OCI-LY3 (cell line): ENCODE data around the gene PRM3.

Experiments
- H2AFZ ChIP-seq: fragments of 200-600, 300-600 bp; shearing (Covaris generic); 2 replicates; pipeline ENCODE4 v1.6.0; 2014; ENCODE audit warnings: antibody characterized with exemption, low read depth, low read length
- H3K27ac ChIP-seq: fragments of 200-600, 300-600 bp; sonication (generic); 2 replicates; pipeline ENCODE4 v1.5.1; 2014; ENCODE audit warnings: mild to moderate bottlenecking, low read length, moderate library complexity, mixed read lengths
- H3K27me3 ChIP-seq: fragments of 200-600, 300-600 bp; sonication (generic); 2 replicates; pipeline ENCODE4 v1.6.1; 2014; ENCODE audit warnings: low read depth, low read length, mixed read lengths
- H3K36me3 ChIP-seq: fragments of 200-600, 300-600 bp; sonication (generic); replicated peaks from 2 replicates; pipeline ENCODE3; 2014; ENCODE audit warnings: low read depth, low read length, mixed read lengths
- H3K4me1 ChIP-seq: fragments of 300-600, 200-600 bp; sonication (generic); 2 replicates; pipeline ENCODE4 v1.6.1; 2014; ENCODE audit warnings: low read length, mixed read lengths
- H3K4me2 ChIP-seq: fragments of 200-600, 300-600 bp; sonication (generic); 2 replicates; pipeline ENCODE4 v1.6.1; 2014; ENCODE audit warnings: low read length, mixed read lengths
- H3K4me3 ChIP-seq: fragments of 300-600, 200-600 bp; sonication (generic); 2 replicates; pipeline ENCODE4 v1.5.1; 2014; ENCODE audit warnings: antibody characterized with exemption, mild to moderate bottlenecking, low read length, moderate library complexity
- H3K79me2 ChIP-seq: fragments of 300-600, 200-600 bp; shearing (Covaris generic); 2 replicates; pipeline ENCODE4 v1.6.1; 2014; ENCODE audit warnings: mild to moderate bottlenecking, low read length, mixed read lengths
- H3K9ac ChIP-seq: fragments of 300-600, 200-600 bp; shearing (Covaris generic); 2 replicates; pipeline ENCODE4 v1.6.0; 2014; ENCODE audit warnings: mild to moderate bottlenecking, low read length, moderate library complexity
- H3K9me3 ChIP-seq: fragments of 200-600, 300-600 bp; shearing (Covaris generic); 2 replicates; pipeline ENCODE4 v1.6.1; 2014; ENCODE audit warnings: low read length, mixed read lengths; ENCODE audit not compliant: insufficient read depth
- H4K20me1 ChIP-seq: fragments of 200-600, 300-600 bp; sonication (generic); 2 replicates; pipeline ENCODE4 v1.6.1; 2016; ENCODE audit warnings: low read length, mixed read lengths; ENCODE audit not compliant: insufficient read depth
- CTCF ChIP-seq: fragments of 200-600, 300-600 bp; sonication (generic); IDR thresholded peaks from 2 replicates; pipeline ENCODE4 v1.5.1; 2014; ENCODE audit warnings: antibody characterized with exemption, low read length, low read depth
- EZH2phosphoT487 ChIP-seq: fragments of 200-600 bp; shearing (Covaris generic); IDR thresholded peaks from 2 replicates; pipeline ENCODE4 v1.6.1; 2018; ENCODE audit warnings: antibody characterized with exemption, mixed run types, low read depth

PRM3 gene

GRCh38 chr16:11289202-11289601 is 15.8 kb upstream of the PRM3 start:
- H3K9me3 ChIP-seq, result no peaks in the 10 kb centered on the region
- H3K27ac ChIP-seq, result no peak overlapping the region
- H3K79me2 ChIP-seq, result no peaks in the 10 kb centered on the region
- peaks cover 26% of the 10 kb centered on the region for H3K4me1 ChIP-seq
- H3K4me2 ChIP-seq, result no peak overlapping the region
- peaks cover 6% of the 10 kb centered on the region for H3K36me3 ChIP-seq
- H3K9ac ChIP-seq, result no peak overlapping the region
- no peak overlapping the region for H3K4me3 ChIP-seq
- no peak for TF ChIP-seq EZH2phosphoT487
- TF ChIP-seq CTCF, result no peak
- no peaks in the 10 kb centered on the region for H4K20me1 ChIP-seq
- H2AFZ ChIP-seq, result no peak overlapping the region
- H3K27me3 ChIP-seq, result peaks cover 5% of the 10 kb centered on the region; the same call in 1 of the 2 replicates

- H3K27ac ChIP-seq, result no peak overlapping the region
- TF ChIP-seq EZH2phosphoT487, result no peak
- TF ChIP-seq CTCF, result no peak
- peaks cover 26% of the 10 kb centered on the region for H3K4me1 ChIP-seq
These were observed 12.4 kb upstream of the PRM3 start for GRCh38 chr16:11285842-11286241.

GRCh38 chr16:11283820-11284248 is 10.4 kb upstream of the PRM3 start:
- H3K27ac ChIP-seq, result no peak overlapping the region
- no peak for TF ChIP-seq EZH2phosphoT487
- no peak for TF ChIP-seq CTCF
- H3K4me3 ChIP-seq, result no peak overlapping the region
- H3K79me2 ChIP-seq, result no peaks in the 10 kb centered on the region
- H3K9ac ChIP-seq, result no peak overlapping the region
- H3K4me2 ChIP-seq, result no peak overlapping the region
- H3K36me3 ChIP-seq, result peaks cover 6% of the 10 kb centered on the region
- H2AFZ ChIP-seq, result no peak overlapping the region
- H4K20me1 ChIP-seq, result no peaks in the 10 kb centered on the region
- H3K4me1 ChIP-seq, result peaks cover 38% of the 10 kb centered on the region
- no peaks in the 10 kb centered on the region for H3K27me3 ChIP-seq
- H3K9me3 ChIP-seq, result no peaks in the 10 kb centered on the region

More at GRCh38 chr16:11285842-11286241, 12.4 kb upstream of the PRM3 start:
- Histone ChIP-seq H3K4me3 (no peak overlapping the region), H3K27me3 (no peaks in the 10 kb centered on the region), H3K9ac (no peak overlapping the region), H3K9me3 (no peaks in the 10 kb centered on the region), H4K20me1 (no peaks in the 10 kb centered on the region), H2AFZ (no peak overlapping the region), H3K4me2 (peak overlapping the region; percentile 7; the same call in 1 of the 2 replicates), H3K79me2 (no peaks in the 10 kb centered on the region), H3K36me3 (peaks cover 6% of the 10 kb centered on the region)

GRCh38 chr16:11280616-11281522 is 7.4 kb upstream of the PRM3 start, which contains the start of gene PRM1:
Gene PRM1, minus strand, starts transcription at chr16:11281330. Its CDS starts 92 bp downstream, at chr16:11281238.
- peaks cover 25% of the 10 kb centered on the region for H3K4me1 ChIP-seq
- TF ChIP-seq EZH2phosphoT487, result no peak
- no peak for TF ChIP-seq CTCF
- no peak within 1 kb of the TSS for H2AFZ ChIP-seq

More at GRCh38 chr16:11280616-11281522, 7.4 kb upstream of the PRM3 start, which contains the start of gene PRM1:
- no peak within 1 kb of the TSS for H3K4me3 ChIP-seq
- no peak within 1 kb of the TSS for H3K27ac ChIP-seq
- H3K4me2 ChIP-seq, result no peak within 1 kb of the TSS
- H3K9ac ChIP-seq, result no peak within 1 kb of the TSS
- H3K36me3 ChIP-seq, result peaks cover 3% of the 10 kb centered on the region
- no peaks in the 10 kb centered on the region for H3K79me2 ChIP-seq
- H3K9me3 ChIP-seq, result no peaks in the 10 kb centered on the region
- 0 out of 2 replicates have a peak, but pooled peaks cover 6% of the 10 kb centered on the region for H3K27me3 ChIP-seq
- H4K20me1 ChIP-seq, result no peaks in the 10 kb centered on the region
